ENCODE results near the gene AQR. TPM values are rescaled to one million over a fixed set of nuclear protein-coding genes. Genes with fewer than 3 reads are reported as not detected.

AQR gene
- total and polyA plus RNA-seq, 2 of the 13 experiments (the other 11 are each of a cell fraction or from before 2014, with no cell fraction given): 18.7 to 31.3 TPM

- no peak for TF ChIP-seq CREB3 (CRISPR knock-in tag; IDR thresholded peaks at IDR 0.05)
- no peak for TF ChIP-seq ZBTB4 (CRISPR knock-in tag; IDR thresholded peaks at IDR 0.05; ENCODE audit: borderline replicate concordance)
- TF ChIP-seq KDM3A (CRISPR knock-in tag; IDR thresholded peaks at IDR 0.05; ENCODE audit: low read depth): no peak
- TF ChIP-seq NONO (IDR thresholded peaks at IDR 0.05): no peak
- TF ChIP-seq NONO (CRISPR knock-in tag; conservative IDR thresholded peaks at IDR 0.05): no peak
- no peak for TF ChIP-seq ZNF232 (CRISPR knock-in tag; IDR thresholded peaks at IDR 0.05; ENCODE audit: borderline replicate concordance)
- no peak for TF ChIP-seq SPEN (CRISPR knock-in tag; IDR thresholded peaks at IDR 0.05; ENCODE audit: low read depth)
- no peak for TF ChIP-seq ZNF280D (CRISPR knock-in tag; IDR thresholded peaks at IDR 0.05)
- TF ChIP-seq MAFF (IDR thresholded peaks at IDR 0.05; ENCODE audit: low read depth, low read length): no peak
- no peak for TF ChIP-seq ZNF142 (CRISPR knock-in tag; IDR thresholded peaks at IDR 0.05)
Observed at GRCh38 chr15:34869110-34869509, 100.4 kb downstream of the AQR start.

More at GRCh38 chr15:34869110-34869509, 100.4 kb downstream of the AQR start:
- intact Hi-C loops (cut with micrococcal nuclease; ENCODE audit: unreplicated experiment): no loop called here
- H3K4me3 ChIP-seq (replicated peaks in 1 of 3; ENCODE audit: insufficient read depth in 1 of 3, low read depth in 2 of 3, low read length in 3 of 3): no peak overlapping the region
- no peaks in the 10 kb centered on the region for H3K4me1 ChIP-seq (ENCODE audit: insufficient read depth, low read length)
- DNase-seq (ENCODE audit: low spot score): no peak
- BruUV-seq (replicated peaks): no TSS peak
- no peaks in the 10 kb centered on the region for H3K9me3 ChIP-seq (ENCODE audit: low read length)
- H3K36me3 ChIP-seq (replicated peaks in 1 of 2; ENCODE audit: control insufficient read depth in 1 of 2, insufficient read depth in 2 of 2, low read length in 2 of 2): peaks cover 2 to 23% of the 10 kb centered on the region in 2 experiments; a peak in 3 of 5 replicates
- H3K27me3 ChIP-seq (ENCODE audit: control insufficient read depth in 1 of 2, insufficient read depth in 2 of 2, low read length in 2 of 2): no peaks in the 10 kb centered on the region
- FAIRE-seq: no peak
- H3K27ac ChIP-seq (ENCODE audit: extremely low read length, insufficient read depth, low read length): no peak overlapping the region
- WGBS (ENCODE audit: low lambda C conversion rate): 98% methylated on average over 2 of the region's 2 CpGs
- no peak overlapping the region for H3K9ac ChIP-seq (ENCODE audit: insufficient read depth, low read depth, low read length)
- H3K4me2 ChIP-seq (ENCODE audit: low read depth, low read length): no peak overlapping the region
- no peaks in the 10 kb centered on the region for H4K20me1 ChIP-seq (ENCODE audit: insufficient read depth, low read length)
- no peak for ATAC-seq
- in situ Hi-C loops (cut with HindIII; ENCODE audit: extremely low pct_ligation_motif_present, low pct_unique_long_range_greater_than_20kb): no loop called here
- POLR2A ChIA-PET: no interaction called here
- CTCF ChIA-PET (ENCODE audit: low intra/inter-chr PET ratio, low total read pairs): no interaction called here
- H2AFZ ChIP-seq (ENCODE audit: low read length): no peak overlapping the region
- H3K79me2 ChIP-seq (ENCODE audit: insufficient read depth, low read length): no peaks in the 10 kb centered on the region
